GM12878 (cell line): Measurements from ENCODE around the gene SRL. TPM values are rescaled to one million over a fixed set of nuclear protein-coding genes. Genes with fewer than 3 reads are reported as not detected.

ENCODE experiments used
- ASH2L ChIP-seq: fragments of 300-600, 200-600 bp; sonication (generic); IDR thresholded peaks from 2 replicates; pipeline ENCODE4 v1.6.1; 2017; ENCODE audit warnings: low read depth, mild to moderate bottlenecking, borderline replicate concordance
- CEBPB ChIP-seq, 2 experiments: fragments of 150-350 bp in 1 of 2; IDR thresholded peaks; 2 replicates each; pipeline ENCODE4 v1.6.1; 2012 to 2014; ENCODE audit warnings: low read depth in 2 of 2, low read length in 2 of 2, borderline replicate concordance in 1 of 2, inconsistent platforms in 1 of 2
- FOS ChIP-seq: IDR thresholded peaks from 3 replicates; pipeline ENCODE4 v1.6.1; 2011; ENCODE audit warnings: borderline replicate concordance; ENCODE audit not compliant: insufficient read length; ENCODE audit errors: extremely low read depth
- FOXK2 ChIP-seq: fragments of 450-650 bp; IDR thresholded peaks from 2 replicates; pipeline ENCODE4 v1.6.1; 2017; ENCODE audit warnings: mild to moderate bottlenecking, moderate library complexity
- MXI1 ChIP-seq: fragments of 150-350 bp; IDR thresholded peaks from 2 replicates; pipeline ENCODE4 v1.6.1; 2011; ENCODE audit warnings: low read depth, mild to moderate bottlenecking, inconsistent platforms, low read length, improper control_type of control experiment
- NR2C1 ChIP-seq: fragments of 450-650 bp; IDR thresholded peaks from 2 replicates; pipeline ENCODE4 v1.6.1; 2017; ENCODE audit warnings: antibody characterized with exemption, mild to moderate bottlenecking, moderate library complexity
- RFX5 ChIP-seq: IDR thresholded peaks from 2 replicates; pipeline ENCODE4 v1.6.1; 2011; ENCODE audit warnings: low read depth, low read length, improper control_type of control experiment
- SMAD1 ChIP-seq: fragments of 450-650 bp; IDR thresholded peaks from 2 replicates; pipeline ENCODE4 v1.6.1; 2018; ENCODE audit warnings: mild to moderate bottlenecking, low read depth; ENCODE audit not compliant: partially characterized antibody
- SMARCA5 ChIP-seq: fragments of 450-650 bp; IDR thresholded peaks from 2 replicates; pipeline ENCODE4 v1.6.1; 2017; ENCODE audit warnings: mild to moderate bottlenecking
- SRF ChIP-seq, 2 experiments: IDR thresholded peaks; 2 replicates each; pipeline ENCODE4 v1.6.1; 2011; ENCODE audit warnings: low read depth in 2 of 2, low read length in 2 of 2, mild to moderate bottlenecking in 1 of 2, moderate library complexity in 1 of 2
- TBL1XR1 ChIP-seq: IDR thresholded peaks from 2 replicates; pipeline ENCODE4 v1.6.1; 2012; ENCODE audit warnings: low read depth, low read length, improper control_type of control experiment
- TCF12 ChIP-seq: IDR thresholded peaks from 2 replicates; pipeline ENCODE4 v1.6.1; 2011; ENCODE audit warnings: low read depth, mild to moderate bottlenecking, low read length
- polyA plus RNA-seq, 11 experiments: library from polyadenylated mRNA; depleted of rRNA in 4 of 11; unstranded in 6 of 11; stranded (reverse) in 5 of 11; fragments of >200 nt; fragmentation: Nextera tagmentation in 4 of 11; fragmentation: Illumina TruSeq in 1 of 11; extraction: Ambion mirVana in 4 of 11; extraction: Trizol in 1 of 11; gene quantifications; 1 replicate in 1 of 11; 2 replicates in 10 of 11; pipeline versions ENCODE4 v1.2.1 to v1.2.3, GENCODE V29; 2011 to 2016; ENCODE audit warnings: inconsistent platforms in 2 of 11, missing spikeins in 2 of 11, low read depth in 1 of 11
- total RNA-seq, 4 experiments: library from RNA; depleted of rRNA in 3 of 4; stranded (reverse); fragments of >200 nt in 3 of 4; fragmentation: Illumina TruSeq in 1 of 4; extraction: Trizol in 1 of 4; gene quantifications; 2 replicates each; pipeline versions ENCODE4 v1.2.1 to v1.2.3, GENCODE V29; 2013 to 2021
- TF ChIP-seq, protein P1 (sequence below): fragments of 450-650 bp; IDR thresholded peaks from 2 replicates; pipeline ENCODE4 v1.6.1; 2017; ENCODE audit warnings: mild to moderate bottlenecking, low read depth, inconsistent platforms; ENCODE audit not compliant: poor library complexity, severe bottlenecking
- TF ChIP-seq, protein P2 (sequence below): fragments of 450-650 bp; IDR thresholded peaks from 2 replicates; pipeline ENCODE4 v1.6.1; 2018; ENCODE audit warnings: mild to moderate bottlenecking, low read depth, moderate library complexity; ENCODE audit not compliant: partially characterized antibody
- TF ChIP-seq, protein P3 (sequence below): fragments of 450-650 bp; formaldehyde crosslinking; IDR thresholded peaks from 2 replicates; pipeline ENCODE4 v1.5.0; 2022; ENCODE audit warnings: mild to moderate bottlenecking, missing genetic modification characterization

The SRL gene
- total and polyA plus RNA-seq, 10 of the 15 experiments (the other 5 are each of a cell fraction or from before 2014, with no cell fraction given) = not detected

GRCh38 chr16:4271176-4272113, 29.6 kb upstream of the SRL start (continued):
- TF ChIP-seq, protein P1, sequence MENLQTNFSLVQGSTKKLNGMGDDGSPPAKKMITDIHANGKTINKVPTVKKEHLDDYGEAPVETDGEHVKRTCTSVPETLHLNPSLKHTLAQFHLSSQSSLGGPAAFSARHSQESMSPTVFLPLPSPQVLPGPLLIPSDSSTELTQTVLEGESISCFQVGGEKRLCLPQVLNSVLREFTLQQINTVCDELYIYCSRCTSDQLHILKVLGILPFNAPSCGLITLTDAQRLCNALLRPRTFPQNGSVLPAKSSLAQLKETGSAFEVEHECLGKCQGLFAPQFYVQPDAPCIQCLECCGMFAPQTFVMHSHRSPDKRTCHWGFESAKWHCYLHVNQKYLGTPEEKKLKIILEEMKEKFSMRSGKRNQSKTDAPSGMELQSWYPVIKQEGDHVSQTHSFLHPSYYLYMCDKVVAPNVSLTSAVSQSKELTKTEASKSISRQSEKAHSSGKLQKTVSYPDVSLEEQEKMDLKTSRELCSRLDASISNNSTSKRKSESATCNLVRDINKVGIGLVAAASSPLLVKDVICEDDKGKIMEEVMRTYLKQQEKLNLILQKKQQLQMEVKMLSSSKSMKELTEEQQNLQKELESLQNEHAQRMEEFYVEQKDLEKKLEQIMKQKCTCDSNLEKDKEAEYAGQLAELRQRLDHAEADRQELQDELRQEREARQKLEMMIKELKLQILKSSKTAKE = no peak
- TF ChIP-seq TBL1XR1 (peak; percentile 42; the same call in 1 of the 2 replicates), CEBPB (IDR thresholded peaks at IDR 0.05; ENCODE audit: borderline replicate concordance in 1 of 2, low read depth in 2 of 2, low read length in 2 of 2) (no peak), FOXK2 (no peak), MXI1 (peak; percentile 95), SRF (IDR thresholded peaks at IDR 0.05; ENCODE audit: low read depth in 2 of 2, low read length in 2 of 2) (no peak), NR2C1 (peak; percentile 59), ASH2L (no peak), FOS (no peak), SMARCA5 (peak; percentile 61; the same call in 1 of the 2 replicates), RFX5 (no peak), TCF12 (no peak), SMAD1 (no peak)
- TF ChIP-seq, protein P2, sequence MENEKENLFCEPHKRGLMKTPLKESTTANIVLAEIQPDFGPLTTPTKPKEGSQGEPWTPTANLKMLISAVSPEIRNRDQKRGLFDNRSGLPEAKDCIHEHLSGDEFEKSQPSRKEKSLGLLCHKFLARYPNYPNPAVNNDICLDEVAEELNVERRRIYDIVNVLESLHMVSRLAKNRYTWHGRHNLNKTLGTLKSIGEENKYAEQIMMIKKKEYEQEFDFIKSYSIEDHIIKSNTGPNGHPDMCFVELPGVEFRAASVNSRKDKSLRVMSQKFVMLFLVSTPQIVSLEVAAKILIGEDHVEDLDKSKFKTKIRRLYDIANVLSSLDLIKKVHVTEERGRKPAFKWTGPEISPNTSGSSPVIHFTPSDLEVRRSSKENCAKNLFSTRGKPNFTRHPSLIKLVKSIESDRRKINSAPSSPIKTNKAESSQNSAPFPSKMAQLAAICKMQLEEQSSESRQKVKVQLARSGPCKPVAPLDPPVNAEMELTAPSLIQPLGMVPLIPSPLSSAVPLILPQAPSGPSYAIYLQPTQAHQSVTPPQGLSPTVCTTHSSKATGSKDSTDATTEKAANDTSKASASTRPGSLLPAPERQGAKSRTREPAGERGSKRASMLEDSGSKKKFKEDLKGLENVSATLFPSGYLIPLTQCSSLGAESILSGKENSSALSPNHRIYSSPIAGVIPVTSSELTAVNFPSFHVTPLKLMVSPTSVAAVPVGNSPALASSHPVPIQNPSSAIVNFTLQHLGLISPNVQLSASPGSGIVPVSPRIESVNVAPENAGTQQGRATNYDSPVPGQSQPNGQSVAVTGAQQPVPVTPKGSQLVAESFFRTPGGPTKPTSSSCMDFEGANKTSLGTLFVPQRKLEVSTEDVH = no peak
- TF ChIP-seq, protein P3, sequence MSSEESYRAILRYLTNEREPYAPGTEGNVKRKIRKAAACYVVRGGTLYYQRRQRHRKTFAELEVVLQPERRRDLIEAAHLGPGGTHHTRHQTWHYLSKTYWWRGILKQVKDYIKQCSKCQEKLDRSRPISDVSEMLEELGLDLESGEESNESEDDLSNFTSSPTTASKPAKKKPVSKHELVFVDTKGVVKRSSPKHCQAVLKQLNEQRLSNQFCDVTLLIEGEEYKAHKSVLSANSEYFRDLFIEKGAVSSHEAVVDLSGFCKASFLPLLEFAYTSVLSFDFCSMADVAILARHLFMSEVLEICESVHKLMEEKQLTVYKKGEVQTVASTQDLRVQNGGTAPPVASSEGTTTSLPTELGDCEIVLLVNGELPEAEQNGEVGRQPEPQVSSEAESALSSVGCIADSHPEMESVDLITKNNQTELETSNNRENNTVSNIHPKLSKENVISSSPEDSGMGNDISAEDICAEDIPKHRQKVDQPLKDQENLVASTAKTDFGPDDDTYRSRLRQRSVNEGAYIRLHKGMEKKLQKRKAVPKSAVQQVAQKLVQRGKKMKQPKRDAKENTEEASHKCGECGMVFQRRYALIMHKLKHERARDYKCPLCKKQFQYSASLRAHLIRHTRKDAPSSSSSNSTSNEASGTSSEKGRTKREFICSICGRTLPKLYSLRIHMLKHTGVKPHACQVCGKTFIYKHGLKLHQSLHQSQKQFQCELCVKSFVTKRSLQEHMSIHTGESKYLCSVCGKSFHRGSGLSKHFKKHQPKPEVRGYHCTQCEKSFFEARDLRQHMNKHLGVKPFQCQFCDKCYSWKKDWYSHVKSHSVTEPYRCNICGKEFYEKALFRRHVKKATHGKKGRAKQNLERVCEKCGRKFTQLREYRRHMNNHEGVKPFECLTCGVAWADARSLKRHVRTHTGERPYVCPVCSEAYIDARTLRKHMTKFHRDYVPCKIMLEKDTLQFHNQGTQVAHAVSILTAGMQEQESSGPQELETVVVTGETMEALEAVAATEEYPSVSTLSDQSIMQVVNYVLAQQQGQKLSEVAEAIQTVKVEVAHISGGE (CRISPR knock-in tag) = no peak
